ENCODE data around the gene DUOXA1.

Gene DUOXA1

GRCh38 chr15:45163508-45163856 lies 33.8 kb upstream of the DUOXA1 start:
- DNase-seq: no peak
- no peak for TF ChIP-seq POLR2A (IDR thresholded peaks at IDR 0.05; ENCODE audit: low read length)
- no peak for TF ChIP-seq GATA1 (IDR thresholded peaks at IDR 0.05; ENCODE audit: low read depth, low read length)

GRCh38 chr15:45162771-45163507 lies 33.3 kb upstream of the DUOXA1 start:
- peak; percentile 81 to 86 for DNase-seq
- TF ChIP-seq POLR2A (IDR thresholded peaks at IDR 0.05; ENCODE audit: low read length) (no peak), GATA1 (IDR thresholded peaks at IDR 0.05; ENCODE audit: low read depth, low read length) (no peak)

- DNase-seq: no peak
- no peak for TF ChIP-seq GATA1 (IDR thresholded peaks at IDR 0.05; ENCODE audit: low read depth, low read length)
- no peak for TF ChIP-seq POLR2A (IDR thresholded peaks at IDR 0.05; ENCODE audit: low read length)
These were observed 32.0 kb upstream of the DUOXA1 start for GRCh38 chr15:45161666-45162065.

GRCh38 chr15:45157974-45158373 lies 28.3 kb upstream of the DUOXA1 start:
- DNase-seq: no peak
- TF ChIP-seq POLR2A (IDR thresholded peaks at IDR 0.05; ENCODE audit: low read length) (no peak), GATA1 (IDR thresholded peaks at IDR 0.05; ENCODE audit: low read depth, low read length) (no peak)

GRCh38 chr15:45156744-45157455 lies 27.2 kb upstream of the DUOXA1 start:
- no peak for DNase-seq
- no peak for TF ChIP-seq GATA1 (IDR thresholded peaks at IDR 0.05; ENCODE audit: low read depth, low read length)
- no peak for TF ChIP-seq POLR2A (IDR thresholded peaks at IDR 0.05; ENCODE audit: low read length)

GRCh38 chr15:45155739-45156138 lies 26.1 kb upstream of the DUOXA1 start:
- TF ChIP-seq POLR2A (IDR thresholded peaks at IDR 0.05; ENCODE audit: low read length): no peak
- TF ChIP-seq GATA1 (IDR thresholded peaks at IDR 0.05; ENCODE audit: low read depth, low read length): no peak
- DNase-seq: no peak

- TF ChIP-seq POLR2A (IDR thresholded peaks at IDR 0.05; ENCODE audit: low read length) (no peak), GATA1 (IDR thresholded peaks at IDR 0.05; ENCODE audit: low read depth, low read length) (no peak)
- DNase-seq: no peak
These were observed 22.5 kb upstream of the DUOXA1 start for GRCh38 chr15:45151998-45152828.

- TF ChIP-seq GATA1 (IDR thresholded peaks at IDR 0.05; ENCODE audit: low read depth, low read length) (no peak), POLR2A (IDR thresholded peaks at IDR 0.05; ENCODE audit: low read length) (no peak)
- no peak for DNase-seq
These were observed 21.3 kb upstream of the DUOXA1 start for GRCh38 chr15:45150997-45151396.

- TF ChIP-seq GATA1 (IDR thresholded peaks at IDR 0.05; ENCODE audit: low read depth, low read length) (no peak), POLR2A (IDR thresholded peaks at IDR 0.05; ENCODE audit: low read length) (no peak)
- no peak for DNase-seq
These were observed 20.8 kb upstream of the DUOXA1 start for GRCh38 chr15:45150481-45150880.

- TF ChIP-seq POLR2A (IDR thresholded peaks at IDR 0.05; ENCODE audit: low read length) (no peak), GATA1 (IDR thresholded peaks at IDR 0.05; ENCODE audit: low read depth, low read length) (no peak)
- DNase-seq: no peak
These were observed 19.4 kb upstream of the DUOXA1 start for GRCh38 chr15:45149060-45149459.

- TF ChIP-seq GATA1 (IDR thresholded peaks at IDR 0.05; ENCODE audit: low read depth, low read length) (no peak), POLR2A (IDR thresholded peaks at IDR 0.05; ENCODE audit: low read length) (no peak)
- DNase-seq: no peak
These were observed 18.7 kb upstream of the DUOXA1 start for GRCh38 chr15:45148076-45149059.

GRCh38 chr15:45147606-45148005 lies 17.9 kb upstream of the DUOXA1 start:
- TF ChIP-seq GATA1 (IDR thresholded peaks at IDR 0.05; ENCODE audit: low read depth, low read length) (no peak), POLR2A (IDR thresholded peaks at IDR 0.05; ENCODE audit: low read length) (no peak)
- no peak for DNase-seq

- TF ChIP-seq GATA1 (IDR thresholded peaks at IDR 0.05; ENCODE audit: low read depth, low read length) (no peak), POLR2A (IDR thresholded peaks at IDR 0.05; ENCODE audit: low read length) (no peak)
- no peak for DNase-seq
These were observed 16.7 kb upstream of the DUOXA1 start for GRCh38 chr15:45146405-45146804.
